Vagina (tissue), 2 donors: Measurements from ENCODE around the gene PRR9. TPM values are rescaled to one million over a fixed set of nuclear protein-coding genes. Genes with fewer than 3 reads are reported as not detected.

Experiments
- DNase-seq, 2 donors: peaks; one replicate each; pipeline ENCODE4 v3.0.0-alpha.2; 2017; ENCODE audit errors: extremely low spot score in 2 of 2
- H3K27ac ChIP-seq: fragments of 200-600 bp; sonication (generic); one replicate; pipeline ENCODE4 v1.5.1; 2019
- H3K27me3 ChIP-seq: fragments of 200-600 bp; sonication (generic); one replicate; pipeline ENCODE4 v1.5.1; 2019
- H3K36me3 ChIP-seq, 2 donors: fragments of 200-600 bp; sonication (generic); one replicate each; pipeline ENCODE4 v1.5.1; 2017 to 2019
- H3K4me1 ChIP-seq: fragments of 200-600 bp; sonication (generic); one replicate; pipeline ENCODE4 v1.5.1; 2019
- H3K4me3 ChIP-seq, 2 donors: fragments of 200-600 bp; sonication (generic); 1 replicate in 1 of 2; 2 replicates in 1 of 2; pipeline ENCODE4 v1.5.1; 2016 to 2019
- H3K9me3 ChIP-seq: fragments of 200-600 bp; sonication (generic); one replicate; pipeline ENCODE4 v1.5.1; 2019
- CTCF ChIP-seq, 3 experiments: fragments of 450-650 bp in 2 of 3; fragments of 200-600 bp in 1 of 3; sonication (generic) in 1 of 3; IDR thresholded peaks; one replicate each; pipeline ENCODE4 v1.5.1; 2017 to 2019; ENCODE audit warnings: antibody characterized with exemption in 3 of 3, mild to moderate bottlenecking in 2 of 3, moderate library complexity in 2 of 3
- POLR2A ChIP-seq, 2 donors: fragments of 450-650 bp; IDR thresholded peaks; one replicate each; pipeline ENCODE4 v1.6.1; 2017; ENCODE audit warnings: antibody characterized with exemption in 2 of 2, mild to moderate bottlenecking in 2 of 2, moderate library complexity in 2 of 2
- POLR2AphosphoS5 ChIP-seq, 2 donors: sonication (generic); formaldehyde crosslinking; IDR thresholded peaks; one replicate each; pipeline ENCODE4 v1.9.0; 2017; ENCODE audit warnings: antibody characterized with exemption in 2 of 2, mild to moderate bottlenecking in 2 of 2, low read depth in 1 of 2; ENCODE audit not compliant: insufficient read depth in 1 of 2
- intact Hi-C: fragments of 100-400 bp; cut with DNase I; formaldehyde crosslinking; loops from one replicate; pipeline ENCODE4 v1.15.1; 2023
- total RNA-seq: library from RNA; depleted of rRNA; stranded (reverse); fragments of >200 nt; gene quantifications from one replicate; pipeline ENCODE4 v1.2.3, GENCODE V29; 2016

PRR9 gene
- total RNA-seq, 1 donor from 2014 or later, result not detected

GRCh38 chr1:153190373-153190772, 27.0 kb upstream of the PRR9 start:
- Histone ChIP-seq H3K9me3 (no peaks in the 10 kb centered on the region), H3K27me3 (no peaks in the 10 kb centered on the region), H3K4me3 (no peak overlapping the region), H3K4me1 (no peaks in the 10 kb centered on the region), H3K36me3 (no peaks in the 10 kb centered on the region), H3K27ac (no peak overlapping the region)
- peak in 1 of 2 donors; percentile 37 for DNase-seq
- TF ChIP-seq CTCF (IDR thresholded peaks at IDR 0.05) (no peak), POLR2A (IDR thresholded peaks at IDR 0.05) (no peak), POLR2AphosphoS5 (IDR thresholded peaks at IDR 0.05; ENCODE audit: insufficient read depth in 1 of 2, low read depth in 1 of 2) (no peak)
- intact Hi-C loops, result no loop called here

GRCh38 chr1:153192697-153193096, 24.7 kb upstream of the PRR9 start:
- DNase-seq, result peak in 1 of 2 donors; percentile 25
- no peaks in the 10 kb centered on the region for H3K4me1 ChIP-seq
- H3K4me3 ChIP-seq, result no peak overlapping the region
- no peak for TF ChIP-seq CTCF (IDR thresholded peaks at IDR 0.05)
- no peak for TF ChIP-seq POLR2AphosphoS5 (IDR thresholded peaks at IDR 0.05; ENCODE audit: insufficient read depth in 1 of 2, low read depth in 1 of 2)
- TF ChIP-seq POLR2A (IDR thresholded peaks at IDR 0.05), result no peak
- intact Hi-C loops, result no loop called here
- no peak overlapping the region for H3K27ac ChIP-seq
- H3K36me3 ChIP-seq, result no peaks in the 10 kb centered on the region
- H3K9me3 ChIP-seq, result no peaks in the 10 kb centered on the region
- H3K27me3 ChIP-seq, result no peaks in the 10 kb centered on the region

GRCh38 chr1:153194331-153195050, 22.9 kb upstream of the PRR9 start:
- TF ChIP-seq POLR2AphosphoS5 (IDR thresholded peaks at IDR 0.05; ENCODE audit: insufficient read depth in 1 of 2, low read depth in 1 of 2) (no peak), POLR2A (IDR thresholded peaks at IDR 0.05) (no peak), CTCF (IDR thresholded peaks at IDR 0.05) (no peak)
- Histone ChIP-seq H3K4me1 (no peaks in the 10 kb centered on the region), H3K27me3 (no peaks in the 10 kb centered on the region), H3K36me3 (no peaks in the 10 kb centered on the region), H3K27ac (no peak overlapping the region), H3K4me3 (no peak overlapping the region), H3K9me3 (no peaks in the 10 kb centered on the region)
- peak in 1 of 2 donors; percentile 64 for DNase-seq
- intact Hi-C loops, result no loop called here

- H3K4me3 ChIP-seq, result no peak overlapping the region
- DNase-seq, result no peak
- H3K27me3 ChIP-seq, result no peaks in the 10 kb centered on the region
- H3K36me3 ChIP-seq, result no peaks in the 10 kb centered on the region
- H3K4me1 ChIP-seq, result no peaks in the 10 kb centered on the region
- no peaks in the 10 kb centered on the region for H3K9me3 ChIP-seq
- intact Hi-C loops, result no loop called here
- no peak overlapping the region for H3K27ac ChIP-seq
- TF ChIP-seq POLR2AphosphoS5 (IDR thresholded peaks at IDR 0.05; ENCODE audit: insufficient read depth in 1 of 2, low read depth in 1 of 2), result no peak
- no peak for TF ChIP-seq CTCF (IDR thresholded peaks at IDR 0.05)
These were observed 22.2 kb upstream of the PRR9 start for GRCh38 chr1:153195216-153195615.

GRCh38 chr1:153202006-153202405, 15.4 kb upstream of the PRR9 start:
- H3K9me3 ChIP-seq, result no peaks in the 10 kb centered on the region
- DNase-seq, result no peak
- no peak overlapping the region for H3K4me3 ChIP-seq
- intact Hi-C loops, result no loop called here
- no peaks in the 10 kb centered on the region for H3K4me1 ChIP-seq
- no peaks in the 10 kb centered on the region for H3K27me3 ChIP-seq
- no peaks in the 10 kb centered on the region for H3K36me3 ChIP-seq
- TF ChIP-seq CTCF (IDR thresholded peaks at IDR 0.05) (no peak), POLR2A (IDR thresholded peaks at IDR 0.05) (no peak), POLR2AphosphoS5 (IDR thresholded peaks at IDR 0.05; ENCODE audit: insufficient read depth in 1 of 2, low read depth in 1 of 2) (no peak)
- H3K27ac ChIP-seq, result no peak overlapping the region
